Vagina (tissue), 2 donors: ENCODE measurements around the gene PFDN2. TPM values are rescaled to one million over a fixed set of nuclear protein-coding genes. Genes with fewer than 3 reads are reported as not detected.

ENCODE experiments used
- DNase-seq, 2 donors: peaks; one replicate each; pipeline ENCODE4 v3.0.0-alpha.2; 2017; ENCODE audit errors: extremely low spot score in 2 of 2
- H3K27ac ChIP-seq: fragments of 200-600 bp; sonication (generic); one replicate; pipeline ENCODE4 v1.5.1; 2019
- H3K27me3 ChIP-seq: fragments of 200-600 bp; sonication (generic); one replicate; pipeline ENCODE4 v1.5.1; 2019
- H3K36me3 ChIP-seq, 2 donors: fragments of 200-600 bp; sonication (generic); one replicate each; pipeline ENCODE4 v1.5.1; 2017 to 2019
- H3K4me1 ChIP-seq: fragments of 200-600 bp; sonication (generic); one replicate; pipeline ENCODE4 v1.5.1; 2019
- H3K4me3 ChIP-seq, 2 donors: fragments of 200-600 bp; sonication (generic); 1 replicate in 1 of 2; 2 replicates in 1 of 2; pipeline ENCODE4 v1.5.1; 2016 to 2019
- H3K9me3 ChIP-seq: fragments of 200-600 bp; sonication (generic); one replicate; pipeline ENCODE4 v1.5.1; 2019
- CTCF ChIP-seq, 3 experiments: fragments of 450-650 bp in 2 of 3; fragments of 200-600 bp in 1 of 3; sonication (generic) in 1 of 3; IDR thresholded peaks; one replicate each; pipeline ENCODE4 v1.5.1; 2017 to 2019; ENCODE audit warnings: antibody characterized with exemption in 3 of 3, mild to moderate bottlenecking in 2 of 3, moderate library complexity in 2 of 3
- POLR2A ChIP-seq, 2 donors: fragments of 450-650 bp; IDR thresholded peaks; one replicate each; pipeline ENCODE4 v1.6.1; 2017; ENCODE audit warnings: antibody characterized with exemption in 2 of 2, mild to moderate bottlenecking in 2 of 2, moderate library complexity in 2 of 2
- POLR2AphosphoS5 ChIP-seq, 2 donors: sonication (generic); formaldehyde crosslinking; IDR thresholded peaks; one replicate each; pipeline ENCODE4 v1.9.0; 2017; ENCODE audit warnings: antibody characterized with exemption in 2 of 2, mild to moderate bottlenecking in 2 of 2, low read depth in 1 of 2; ENCODE audit not compliant: insufficient read depth in 1 of 2
- intact Hi-C: fragments of 100-400 bp; cut with DNase I; formaldehyde crosslinking; loops from one replicate; pipeline ENCODE4 v1.15.1; 2023
- total RNA-seq: library from RNA; depleted of rRNA; stranded (reverse); fragments of >200 nt; gene quantifications from one replicate; pipeline ENCODE4 v1.2.3, GENCODE V29; 2016

The PFDN2 gene
- total RNA-seq, 1 donor from 2014 or later: 47.1 TPM

- H3K4me3 ChIP-seq: no peak overlapping the region
- intact Hi-C loops: no loop called here
Measured at GRCh38 chr1:161100556-161100955, 17.3 kb downstream of the PFDN2 start.

GRCh38 chr1:161099090-161099802 lies 18.6 kb downstream of the PFDN2 start:
- Histone ChIP-seq H3K4me1 (peaks cover 16% of the 10 kb centered on the region), H3K4me3 (peak overlapping the region; percentile 43 to 52), H3K27me3 (no peaks in the 10 kb centered on the region), H3K27ac (no peak overlapping the region), H3K9me3 (no peaks in the 10 kb centered on the region), H3K36me3 (peaks cover 0 to 15% of the 10 kb centered on the region in 2 donors)
- TF ChIP-seq POLR2A (IDR thresholded peaks at IDR 0.05) (no peak), CTCF (IDR thresholded peaks at IDR 0.05) (no peak), POLR2AphosphoS5 (IDR thresholded peaks at IDR 0.05; ENCODE audit: insufficient read depth in 1 of 2, low read depth in 1 of 2) (no peak)
- no peak for DNase-seq
- intact Hi-C loops: loop anchor here (5.0 to 10.0 kb wide), 2 partner anchors 52 to 104 kb away; partner anchors contain the start of gene USF1

More at GRCh38 chr1:161100556-161100955, 17.3 kb downstream of the PFDN2 start:
- Histone ChIP-seq H3K27me3 (no peaks in the 10 kb centered on the region), H3K4me1 (peaks cover 16% of the 10 kb centered on the region), H3K27ac (no peak overlapping the region), H3K9me3 (no peaks in the 10 kb centered on the region), H3K36me3 (peaks cover 0 to 15% of the 10 kb centered on the region in 2 donors)
- TF ChIP-seq POLR2AphosphoS5 (IDR thresholded peaks at IDR 0.05; ENCODE audit: insufficient read depth in 1 of 2, low read depth in 1 of 2) (no peak), CTCF (IDR thresholded peaks at IDR 0.05) (no peak), POLR2A (IDR thresholded peaks at IDR 0.05) (no peak)
- no peak for DNase-seq

- peaks cover 16% of the 10 kb centered on the region for H3K4me1 ChIP-seq
- H3K9me3 ChIP-seq: no peaks in the 10 kb centered on the region
- DNase-seq: no peak
- H3K36me3 ChIP-seq: peaks cover 0 to 15% of the 10 kb centered on the region in 2 donors
- peak within 1 kb of the TSS; percentile 43 to 52 for H3K4me3 ChIP-seq
- intact Hi-C loops: loop anchor here (5.0 to 10.0 kb wide), 2 partner anchors 51 to 104 kb away; partner anchors contain the start of gene USF1
- TF ChIP-seq CTCF (IDR thresholded peaks at IDR 0.05): peak in 1 of 3 experiments; percentile 4
- no peak for TF ChIP-seq POLR2A (IDR thresholded peaks at IDR 0.05)
- peak in 1 of 2 donors; percentile 40 for TF ChIP-seq POLR2AphosphoS5 (IDR thresholded peaks at IDR 0.05; ENCODE audit: insufficient read depth in 1 of 2, low read depth in 1 of 2)
- peak within 1 kb of the TSS; percentile 31 for H3K27ac ChIP-seq
- H3K27me3 ChIP-seq: no peaks in the 10 kb centered on the region
Measured at GRCh38 chr1:161098210-161099068, 19.4 kb downstream of the PFDN2 start, which contains the start of gene KLHDC9. KLHDC9 (plus strand) TSS chr1:161098361; CDS start chr1:161098536, 175 bp downstream.

- Histone ChIP-seq H3K4me1 (peaks cover 16% of the 10 kb centered on the region), H3K27me3 (no peaks in the 10 kb centered on the region), H3K9me3 (no peaks in the 10 kb centered on the region), H3K4me3 (no peak overlapping the region), H3K36me3 (peaks cover 0 to 15% of the 10 kb centered on the region in 2 donors), H3K27ac (no peak overlapping the region)
- intact Hi-C loops: loop anchor here (5.0 to 10.0 kb wide), 2 partner anchors 49 to 102 kb away; partner anchors contain the start of gene USF1
- peak in 1 of 2 donors; percentile 25 for DNase-seq
- TF ChIP-seq POLR2A (IDR thresholded peaks at IDR 0.05): no peak
- peak in 1 of 2 donors; percentile 63 for TF ChIP-seq POLR2AphosphoS5 (IDR thresholded peaks at IDR 0.05; ENCODE audit: insufficient read depth in 1 of 2, low read depth in 1 of 2)
Measured at GRCh38 chr1:161096530-161096929, 21.3 kb downstream of the PFDN2 start.

GRCh38 chr1:161096015-161096414 lies 21.8 kb downstream of the PFDN2 start:
- H3K36me3 ChIP-seq: peaks cover 0 to 11% of the 10 kb centered on the region in 2 donors
- H3K4me3 ChIP-seq: no peak overlapping the region
- H3K4me1 ChIP-seq: peaks cover 16% of the 10 kb centered on the region
- no peak for TF ChIP-seq POLR2AphosphoS5 (IDR thresholded peaks at IDR 0.05; ENCODE audit: insufficient read depth in 1 of 2, low read depth in 1 of 2)
- no peak overlapping the region for H3K27ac ChIP-seq
- intact Hi-C loops: loop anchor here (5.0 to 10.0 kb wide), 2 partner anchors 49 to 101 kb away; partner anchors contain the start of gene USF1
- no peaks in the 10 kb centered on the region for H3K9me3 ChIP-seq
- DNase-seq: no peak
- no peaks in the 10 kb centered on the region for H3K27me3 ChIP-seq
